ENCODE measurements around the gene TMPRSS11E. TPM values are rescaled to one million over a fixed set of nuclear protein-coding genes. Genes with fewer than 3 reads are reported as not detected.

Gene TMPRSS11E
- total RNA-seq, result under 0.01 and 0.05 TPM in 2 replicates

DNA sequence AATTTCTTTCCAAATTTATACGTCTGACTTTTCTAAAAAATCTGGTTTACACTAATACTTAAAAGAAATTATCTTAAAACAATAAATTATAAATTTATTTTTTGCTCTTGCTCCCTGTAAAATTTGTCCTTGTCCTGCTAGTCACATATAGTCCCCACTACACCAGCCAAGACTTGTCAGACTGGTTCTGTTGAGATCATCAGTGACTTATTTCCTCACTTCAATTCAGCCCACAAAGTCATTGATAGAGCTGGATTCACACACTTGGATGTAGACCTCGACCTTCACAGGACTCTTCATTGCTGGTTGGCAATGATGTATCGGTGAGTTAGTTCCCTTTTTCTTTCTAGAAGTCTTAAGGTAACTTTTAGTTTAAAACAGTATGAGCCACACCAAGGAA is at the start of gene TMPRSS11E:
TSS of gene TMPRSS11E (plus strand) at position 263 of the 400 bp plus-strand sequence. CDS start at position 313, 50 bp downstream.

Other genes with a start within 250 kb of the TMPRSS11E start
- gene TMPRSS11B, start 201.8 kb upstream of the TMPRSS11E start, total RNA-seq, result not detected in 2 replicates
- gene YTHDC1, start 97.4 kb upstream of the TMPRSS11E start, total RNA-seq, result 23.2 and 38.3 TPM in 2 replicates
- gene UGT2B17, start 128.9 kb downstream of the TMPRSS11E start, total RNA-seq, result not detected in 2 replicates
- gene UGT2B15, start 223.2 kb downstream of the TMPRSS11E start, total RNA-seq, result not detected in 2 replicates